H1 (cell line): Measurements from ENCODE around the gene PLCB1. TPM values are rescaled to one million over a fixed set of nuclear protein-coding genes. Genes with fewer than 3 reads are reported as not detected.
A peak's percentile ranks its signal among the peaks of the same experiment; 100 is the strongest.

Source experiments
- CTCF ChIA-PET: fragments of 300-600 bp; sonication (Branson Sonifier 250); formaldehyde crosslinking; loops from one replicate; lab custom pipeline; 2021; ENCODE audit not compliant: partially characterized antibody; lab: Charles Lee
- POLR2A ChIA-PET: fragments of 300-600 bp; sonication (Branson Sonifier 250); formaldehyde crosslinking; loops from one replicate; lab custom pipeline; 2021; ENCODE audit warnings: inconsistent platforms; ENCODE audit not compliant: partially characterized antibody; lab: Charles Lee
- DNase-seq, 2 experiments: peaks; one replicate each; pipeline versions ENCODE4 v3.0.0 to v3.0.0-alpha.2; 2010 to 2022; ENCODE audit warnings: low spot score in 2 of 2, low read depth in 1 of 2, mixed read lengths in 1 of 2
- FAIRE-seq: peaks from 2 replicates; lab custom pipeline; 2011; peaks lifted over from hg19 to GRCh38; lab: Jason Lieb, UNC
- H2AFZ ChIP-seq: 2 replicates; pipeline ENCODE4 v1.8.1; 2012; ENCODE audit warnings: low read length, inconsistent platforms
- H2AK5ac ChIP-seq: 2 replicates; pipeline ENCODE4 v1.6.1; 2013; ENCODE audit warnings: low read depth, low read length
- H2BK120ac ChIP-seq: replicated peaks from 2 replicates; pipeline ENCODE3; 2013; ENCODE audit warnings: low read depth, low read length, inconsistent platforms
- H2BK12ac ChIP-seq: 2 replicates; pipeline ENCODE4 v1.6.1; 2013; ENCODE audit warnings: low read depth, low read length
- H2BK15ac ChIP-seq: 2 replicates; pipeline ENCODE4 v1.6.1; 2013; ENCODE audit warnings: low read length
- H2BK20ac ChIP-seq: 2 replicates; pipeline ENCODE4 v1.6.1; 2013; ENCODE audit warnings: low read length
- H2BK5ac ChIP-seq: 2 replicates; pipeline ENCODE4 v1.6.1; 2013; ENCODE audit warnings: low read depth, low read length
- H3K14ac ChIP-seq: 2 replicates; pipeline ENCODE4 v1.6.1; 2013; ENCODE audit warnings: inconsistent platforms; ENCODE audit not compliant: insufficient read length
- H3K18ac ChIP-seq: 2 replicates; pipeline ENCODE4 v1.6.1; 2013; ENCODE audit warnings: low read length; ENCODE audit errors: extremely low read depth
- H3K23ac ChIP-seq: 2 replicates; pipeline ENCODE4 v1.6.1; 2013; ENCODE audit warnings: inconsistent platforms; ENCODE audit not compliant: insufficient read length
- H3K23me2 ChIP-seq: 2 replicates; pipeline ENCODE4 v1.6.1; 2013; ENCODE audit warnings: low read depth, low read length
- H3K27ac ChIP-seq: 2 replicates; pipeline ENCODE4 v1.6.1; 2011; ENCODE audit warnings: low read depth, low read length, inconsistent platforms
- H3K27me3 ChIP-seq, 4 experiments: replicated peaks in 1 of 4; 1 replicate in 1 of 4; 2 replicates in 3 of 4; pipeline versions ENCODE4 v1.6.1 to v1.8.1; 2011 to 2013; ENCODE audit warnings: low read length in 3 of 4, mild to moderate bottlenecking in 3 of 4, inconsistent platforms in 2 of 4, mixed read lengths in 2 of 4, moderate library complexity in 1 of 4; ENCODE audit not compliant: control insufficient read depth in 3 of 4, insufficient read depth in 3 of 4; ENCODE audit errors: extremely low read depth in 1 of 4
- H3K36me3 ChIP-seq, 4 experiments: 2 replicates each; pipeline versions ENCODE4 v1.6.1 to v1.8.1; 2011 to 2013; ENCODE audit warnings: mild to moderate bottlenecking in 4 of 4, low read length in 3 of 4, moderate library complexity in 2 of 4, control low read depth in 1 of 4, inconsistent platforms in 1 of 4; ENCODE audit not compliant: insufficient read depth in 4 of 4, control insufficient read depth in 2 of 4
- H3K4ac ChIP-seq: replicated peaks from 2 replicates; pipeline ENCODE3; 2013; ENCODE audit warnings: low read length, low read depth, mixed read lengths, inconsistent platforms; ENCODE audit not compliant: insufficient read length
- H3K4me1 ChIP-seq, 4 experiments: replicated peaks in 1 of 4; 1 replicate in 1 of 4; 2 replicates in 3 of 4; pipeline versions ENCODE4 v1.6.1 to v1.8.1; 2011 to 2013; ENCODE audit warnings: low read length in 3 of 4, inconsistent platforms in 2 of 4, mixed read lengths in 1 of 4; ENCODE audit not compliant: insufficient read depth in 4 of 4, control insufficient read depth in 3 of 4
- H3K4me2 ChIP-seq, 2 experiments: 2 replicates each; pipeline versions ENCODE4 v1.6.1 to v1.8.1; 2011 to 2013; ENCODE audit warnings: low read depth in 2 of 2, low read length in 2 of 2, control low read depth in 1 of 2, inconsistent platforms in 1 of 2, mild to moderate bottlenecking in 1 of 2; ENCODE audit not compliant: insufficient read depth in 1 of 2
- H3K4me3 ChIP-seq, 4 experiments: fragments of 200-600, 300-600 bp in 1 of 4; sonication (generic), shearing (Covaris generic), sonication (Bioruptor Twin) in 1 of 4; 2 replicates each; pipeline versions ENCODE4 v1.5.1 to v1.8.1; 2011 to 2016; ENCODE audit warnings: low read length in 4 of 4, low read depth in 3 of 4, control low read depth in 2 of 4, inconsistent platforms in 2 of 4, mild to moderate bottlenecking in 2 of 4, mixed read lengths in 1 of 4, moderate library complexity in 1 of 4; ENCODE audit not compliant: insufficient read depth in 2 of 4; ENCODE audit errors: extremely low read depth in 1 of 4
- H3K56ac ChIP-seq: replicated peaks from 2 replicates; pipeline ENCODE3; 2013; ENCODE audit warnings: low read depth, mild to moderate bottlenecking, mixed read lengths, low read length, inconsistent platforms; ENCODE audit not compliant: insufficient read length
- H3K79me1 ChIP-seq: 2 replicates; pipeline ENCODE4 v1.6.1; 2013; ENCODE audit warnings: low read depth, low read length, control low read depth
- H3K79me2 ChIP-seq, 2 experiments: 2 replicates each; pipeline versions ENCODE4 v1.6.1 to v1.8.1; 2012 to 2013; ENCODE audit warnings: low read length in 2 of 2, mild to moderate bottlenecking in 2 of 2, inconsistent platforms in 1 of 2; ENCODE audit not compliant: insufficient read depth in 2 of 2, control insufficient read depth in 1 of 2
- H3K9ac ChIP-seq, 4 experiments: replicated peaks in 1 of 4; 1 replicate in 1 of 4; 2 replicates in 3 of 4; pipeline versions ENCODE4 v1.6.1 to v1.8.1; 2011 to 2013; ENCODE audit warnings: low read depth in 3 of 4, low read length in 3 of 4, control low read depth in 2 of 4, mild to moderate bottlenecking in 2 of 4, moderate library complexity in 2 of 4, inconsistent platforms in 1 of 4; ENCODE audit errors: extremely low read depth in 1 of 4
- H3K9me3 ChIP-seq, 2 experiments: 2 replicates each; pipeline versions ENCODE4 v1.6.1 to v1.8.1; 2012 to 2013; ENCODE audit warnings: mild to moderate bottlenecking in 2 of 2, moderate library complexity in 2 of 2, control low read depth in 1 of 2, inconsistent platforms in 1 of 2, low read depth in 1 of 2, low read length in 1 of 2, mixed read lengths in 1 of 2; ENCODE audit not compliant: insufficient read depth in 2 of 2
- H4K20me1 ChIP-seq, 2 experiments: replicated peaks in 1 of 2; 2 replicates each; pipeline versions ENCODE3 to v1.8.1; 2011 to 2013; ENCODE audit warnings: inconsistent platforms in 2 of 2, low read length in 2 of 2, mild to moderate bottlenecking in 1 of 2; ENCODE audit not compliant: insufficient read depth in 2 of 2, control insufficient read depth in 1 of 2
- H4K5ac ChIP-seq: 2 replicates; pipeline ENCODE4 v1.6.1; 2013; ENCODE audit warnings: low read length, low read depth, mixed read lengths, inconsistent platforms; ENCODE audit not compliant: insufficient read length
- H4K8ac ChIP-seq: 2 replicates; pipeline ENCODE4 v1.8.0; 2013; ENCODE audit warnings: mild to moderate bottlenecking, moderate library complexity, low read length, inconsistent platforms; ENCODE audit not compliant: insufficient read depth; ENCODE audit errors: extremely low read depth
- H4K91ac ChIP-seq: replicated peaks from 2 replicates; pipeline ENCODE3; 2013; ENCODE audit warnings: low read length, mixed read lengths, inconsistent platforms; ENCODE audit not compliant: insufficient read length
- CTBP2 ChIP-seq: IDR thresholded peaks from 2 replicates; pipeline ENCODE4 v1.7.0; 2011; ENCODE audit warnings: borderline replicate concordance, mild to moderate bottlenecking, moderate library complexity, mixed read lengths, low read length; ENCODE audit not compliant: insufficient read depth, insufficient read length
- FOSL1 ChIP-seq: IDR thresholded peaks from 2 replicates; pipeline ENCODE4 v1.6.1; 2011; ENCODE audit warnings: mild to moderate bottlenecking, low read depth, low read length, moderate library complexity; ENCODE audit not compliant: insufficient read depth
- HDAC2 ChIP-seq, 2 experiments: fragments of 300-600 bp in 1 of 2; sonication (generic) in 1 of 2; IDR thresholded peaks; 2 replicates each; pipeline ENCODE4 v1.6.1; 2011 to 2012; ENCODE audit warnings: low read depth in 2 of 2, low read length in 2 of 2, mild to moderate bottlenecking in 2 of 2, moderate library complexity in 2 of 2, borderline replicate concordance in 1 of 2, inconsistent platforms in 1 of 2
- RNF2 ChIP-seq: fragments of 200-900, 300-1000 bp; sonication (generic); IDR thresholded peaks from 2 replicates; pipeline ENCODE4 v1.7.1; 2016; ENCODE audit warnings: borderline replicate concordance, low read depth, mild to moderate bottlenecking, antibody characterized with exemption, low read length; ENCODE audit not compliant: poor library complexity, severe bottlenecking; ENCODE audit errors: missing control alignments
- SIN3A ChIP-seq, 2 experiments: IDR thresholded peaks in 1 of 2; conservative IDR thresholded peaks in 1 of 2; 2 replicates each; pipeline ENCODE4 v1.6.1; 2011 to 2012; ENCODE audit warnings: low read length in 2 of 2, improper control_type of control experiment in 1 of 2, low read depth in 1 of 2, mild to moderate bottlenecking in 1 of 2
- TBP ChIP-seq: IDR thresholded peaks from 2 replicates; pipeline ENCODE4 v1.6.1; 2011; ENCODE audit warnings: low read depth, low read length, improper control_type of control experiment
- whole genome bisulfite sequencing, 2 experiments: shearing (Covaris generic) in 1 of 2; methylation state at CpG; one replicate each; pipeline versions ENCODE4 v1.1.6 to v1.1.7; 2013 to 2015; ENCODE audit warnings: low lambda C conversion rate in 2 of 2, mixed read lengths in 2 of 2, inconsistent platforms in 1 of 2, low coverage in 1 of 2, missing lambda C conversion rate in 1 of 2; ENCODE audit not compliant: insufficient replicate concordance in 2 of 2, insufficient coverage in 1 of 2, insufficient read length in 1 of 2; ENCODE audit errors: extremely low coverage in 1 of 2, missing lambda C conversion rate in 1 of 2; 5-methylcytosine and 5-hydroxymethylcytosine counted together
- polyA plus RNA-seq, 7 experiments: library from polyadenylated mRNA; depleted of rRNA in 3 of 7; stranded (reverse) in 5 of 7; unstranded in 2 of 7; fragments of >200 nt in 5 of 7; fragments of 200-250 nt in 2 of 7; gene quantifications; 1 replicate in 5 of 7; 2 replicates in 1 of 7; 4 replicates in 1 of 7; pipeline versions ENCODE4 v1.2.1 to v1.2.3, GENCODE V29; 2011 to 2013; ENCODE audit warnings: missing spikeins in 2 of 7, mixed read lengths in 2 of 7
- total RNA-seq: library from RNA; stranded (reverse); fragmentation: NEBNext Ultra II Directional; extraction: Animal tissue kit (Norgen Biotek cat#: 25700); gene quantifications from 2 replicates; pipeline ENCODE4 v1.2.1, GENCODE V29; 2021
- TF ChIP-seq, protein P1 (sequence below): IDR thresholded peaks from 2 replicates; pipeline ENCODE4 v1.6.1; 2012; ENCODE audit warnings: inconsistent platforms

PLCB1 gene
- total and polyA plus RNA-seq, 2 of the 8 experiments (the other 6 are each of a cell fraction or from before 2014, with no cell fraction given), result 2.6 to 9.1 TPM

DNA sequence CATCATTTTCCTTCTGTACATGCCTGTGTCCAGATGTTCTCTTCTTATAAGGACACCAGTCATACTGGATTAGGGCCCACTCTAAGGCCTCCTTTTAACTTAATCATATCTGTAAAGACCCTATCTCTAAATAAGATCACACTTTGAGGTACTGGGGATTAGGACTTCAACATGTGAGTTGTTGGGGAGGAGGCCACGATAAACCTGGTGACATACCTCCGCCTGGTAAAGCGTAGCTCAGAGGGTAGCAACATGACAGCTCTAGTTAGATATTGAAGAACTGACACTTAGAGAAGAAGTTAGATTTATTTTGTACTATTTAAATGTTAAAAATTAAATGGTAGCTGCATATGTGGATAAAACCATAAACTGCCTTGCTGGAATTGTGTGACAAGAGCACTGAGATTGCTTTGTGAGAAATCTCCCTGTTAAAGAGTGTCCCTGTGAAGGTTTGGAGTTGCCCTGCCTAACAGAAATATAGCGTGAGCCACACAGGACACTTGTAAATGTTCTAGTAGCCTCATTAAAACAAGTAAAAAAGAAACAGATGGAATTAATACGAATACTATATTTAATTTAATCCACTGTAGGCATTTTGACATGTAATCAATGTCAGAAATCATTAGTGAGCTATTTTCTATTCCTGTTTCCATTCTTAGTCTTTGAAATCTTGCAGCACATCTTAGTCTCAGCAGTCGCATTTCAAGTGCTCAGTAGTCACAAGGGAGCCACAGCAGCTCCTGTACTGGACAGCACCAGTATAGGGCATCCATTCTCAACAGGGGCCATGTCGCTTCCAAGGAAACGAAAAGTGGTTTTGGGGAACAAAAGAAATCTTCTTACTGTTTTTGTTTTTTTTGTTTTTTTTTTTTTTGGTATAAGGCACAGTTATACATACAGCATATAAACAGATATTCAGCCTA lies 13.4 kb downstream of the PLCB1 start:
- H3K79me2 ChIP-seq, result no peaks in the 10 kb centered on the region
- no peaks in the 10 kb centered on the region for H3K27me3 ChIP-seq
- no peak overlapping the region for H2BK120ac ChIP-seq
- no peak overlapping the region for H2BK20ac ChIP-seq
- H3K56ac ChIP-seq, result no peak overlapping the region
- FAIRE-seq, result no peak
- H3K23ac ChIP-seq, result no peak overlapping the region
- peak overlapping the region; percentile 20; the same call in 1 of the 2 replicates for H2AK5ac ChIP-seq
- no peak overlapping the region for H3K4me3 ChIP-seq
- H2BK5ac ChIP-seq, result peak overlapping the region; percentile 37; the same call in 1 of the 2 replicates
- H2AFZ ChIP-seq, result no peak overlapping the region
- H3K79me1 ChIP-seq, result peaks cover 2% of the 10 kb centered on the region; the same call in 1 of the 2 replicates
- DNase-seq, result no peak
- H3K18ac ChIP-seq, result no peak overlapping the region
- H3K4ac ChIP-seq, result peak overlapping the region; percentile 69
- CTCF ChIA-PET, result interaction anchor here (0.9 kb wide), 1 partner anchor 188 kb away, joined by 3 read pairs; no protein-coding TSS in a partner anchor
- no peaks in the 10 kb centered on the region; the same call in 1 of the 2 replicates for H3K23me2 ChIP-seq
- no peak overlapping the region for H4K91ac ChIP-seq
- no peak overlapping the region for H4K8ac ChIP-seq
- H3K9me3 ChIP-seq, result no peaks in the 10 kb centered on the region
- H3K4me2 ChIP-seq, result no peak overlapping the region
- 87% methylated on average over 8 of the region's 8 CpGs; no CpG with 5 or more reads in 1 of the 2 experiments for WGBS, 2 experiments
- H3K27ac ChIP-seq, result no peak overlapping the region
- H3K36me3 ChIP-seq, result no peaks in the 10 kb centered on the region
- no peak overlapping the region for H4K5ac ChIP-seq
- no peaks in the 10 kb centered on the region for H4K20me1 ChIP-seq
- POLR2A ChIA-PET, result no interaction called here
- no peak overlapping the region for H2BK15ac ChIP-seq
- no peak overlapping the region for H2BK12ac ChIP-seq
- no peak overlapping the region for H3K14ac ChIP-seq
- H3K9ac ChIP-seq, result no peak overlapping the region
- peaks cover 0 to 7% (median 0%) of the 10 kb centered on the region in 4 experiments; a peak in 2 of 7 replicates for H3K4me1 ChIP-seq
- TF ChIP-seq RNF2 (no peak), CTBP2 (no peak), HDAC2 (IDR thresholded peaks at IDR 0.05; ENCODE audit: borderline replicate concordance in 1 of 2, low read depth in 2 of 2, low read length in 2 of 2) (no peak), SIN3A (conservative IDR thresholded peaks at IDR 0.05 in 1 of 2, IDR thresholded peaks at IDR 0.05 in 1 of 2; ENCODE audit: low read depth in 1 of 2, low read length in 2 of 2) (no peak), TBP (no peak), FOSL1 (no peak)
- TF ChIP-seq, protein P1, sequence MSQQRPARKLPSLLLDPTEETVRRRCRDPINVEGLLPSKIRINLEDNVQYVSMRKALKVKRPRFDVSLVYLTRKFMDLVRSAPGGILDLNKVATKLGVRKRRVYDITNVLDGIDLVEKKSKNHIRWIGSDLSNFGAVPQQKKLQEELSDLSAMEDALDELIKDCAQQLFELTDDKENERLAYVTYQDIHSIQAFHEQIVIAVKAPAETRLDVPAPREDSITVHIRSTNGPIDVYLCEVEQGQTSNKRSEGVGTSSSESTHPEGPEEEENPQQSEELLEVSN, result no peak
